Spleen (tissue), 7 donors: Measurements from ENCODE around the gene VSTM1.

Source experiments
- CTCF ChIP-seq, 11 experiments: fragments of 200-600 bp in 7 of 11; fragments of 450-650 bp in 4 of 11; sonication (generic) in 4 of 11; IDR thresholded peaks in 8 of 11; conservative IDR thresholded peaks in 3 of 11; 1 replicate in 7 of 11; 2 replicates in 4 of 11; pipeline versions ENCODE4 v1.4.0 to v1.8.0; 2016 to 2021; ENCODE audit warnings: antibody characterized with exemption in 11 of 11, inconsistent platforms in 4 of 11, mild to moderate bottlenecking in 1 of 11
- POLR2A ChIP-seq, 3 donors: fragments of 450-650 bp; IDR thresholded peaks; one replicate each; pipeline ENCODE4 v1.5.1; 2017; ENCODE audit warnings: antibody characterized with exemption in 3 of 3, mild to moderate bottlenecking in 1 of 3
- donor health status: DM: no; HTN: no; CAD: no; lungs with moderate emphysema.
- donor health status: DM: no; HTN: no; CAD: no.
- donor health status: DM: no; HTN: no; CAD: no.

GRCh38 chr19:54108496-54108895 is 44.8 kb upstream of the VSTM1 start:
- TF ChIP-seq POLR2A (IDR thresholded peaks at IDR 0.05) (no peak), CTCF (IDR thresholded peaks at IDR 0.05 in 8 of 11, conservative IDR thresholded peaks at IDR 0.05 in 3 of 11) (no peak)
